C1 segment of cervical spinal cord (tissue), 14 donors: ENCODE measurements around the gene PCNX4.
A peak's percentile ranks its signal among the peaks of the same experiment; 100 is the strongest.
"Not testable (repeated sequence)": the region's sequence is repeated elsewhere in the genome, so short reads cannot be mapped to it uniquely, and the experiment has no call there.

ENCODE experiments used
- DNase-seq, 14 donors: peaks; one replicate each; lab custom pipeline; 2025; lab: John Stamatoyannopoulos, UW

The PCNX4 gene

GRCh38 chr14:60091550-60092525 lies at the start of gene PCNX4:
PCNX4 (plus strand) TSS chr14:60091923; CDS start chr14:60107639, 15,716 bp downstream.
- peak; percentile 75 to 100 (median 95) for DNase-seq

- DNase-seq = not testable (repeated sequence)
Measured at GRCh38 chr14:60047976-60048375, 43.7 kb upstream of the PCNX4 start.

- DNase-seq = no peak
Measured at GRCh38 chr14:60051721-60052221, 40.0 kb upstream of the PCNX4 start.

- no peak for DNase-seq
Measured at GRCh38 chr14:60058087-60058486, 33.6 kb upstream of the PCNX4 start.

- no peak for DNase-seq
Measured at GRCh38 chr14:60061371-60061770, 30.4 kb upstream of the PCNX4 start.

GRCh38 chr14:60064491-60065072 lies 27.1 kb upstream of the PCNX4 start:
- DNase-seq = no peak

GRCh38 chr14:60067882-60068281 lies 23.8 kb upstream of the PCNX4 start:
- DNase-seq = no peak

GRCh38 chr14:60079723-60080122 lies 12.0 kb upstream of the PCNX4 start:
- no peak for DNase-seq

GRCh38 chr14:60085085-60085484 lies 6.6 kb upstream of the PCNX4 start:
- DNase-seq = no peak

GRCh38 chr14:60085693-60086092 lies 6.0 kb upstream of the PCNX4 start:
- DNase-seq = no peak

GRCh38 chr14:60087668-60088067 lies 4.1 kb upstream of the PCNX4 start:
- no peak for DNase-seq

GRCh38 chr14:60089221-60089620 lies 2.5 kb upstream of the PCNX4 start:
- no peak for DNase-seq

GRCh38 chr14:60090864-60091519 lies 731 bp upstream of the PCNX4 start:
- DNase-seq = peak in 9 of 14 donors; percentile 29 to 67 (median 57)

GRCh38 chr14:60092526-60092920 lies 800 bp downstream of the PCNX4 start:
- peak in 6 of 14 donors; percentile 13 to 64 (median 21) for DNase-seq

GRCh38 chr14:60093080-60093479 lies 1.4 kb downstream of the PCNX4 start:
- DNase-seq = no peak

- peak in 1 of 14 donors; percentile 32 for DNase-seq
Measured at GRCh38 chr14:60093606-60094005, 1.9 kb downstream of the PCNX4 start.

GRCh38 chr14:60094306-60094897 lies 2.7 kb downstream of the PCNX4 start:
- no peak for DNase-seq

GRCh38 chr14:60095231-60095630 lies 3.5 kb downstream of the PCNX4 start:
- no peak for DNase-seq

- no peak for DNase-seq
Measured at GRCh38 chr14:60095781-60096450, 4.2 kb downstream of the PCNX4 start.

- no peak for DNase-seq
Measured at GRCh38 chr14:60097974-60098373, 6.3 kb downstream of the PCNX4 start.

- not testable (repeated sequence) for DNase-seq
Measured at GRCh38 chr14:60099855-60100254, 8.1 kb downstream of the PCNX4 start.
